T-cell (primary cell): Measurements from ENCODE around the gene VRK2. TPM values are rescaled to one million over a fixed set of nuclear protein-coding genes. Genes with fewer than 3 reads are reported as not detected.

Experiments
- ATAC-seq, 4 experiments: fragments of 200-7000 bp in 3 of 4; fragments of 150-1000 bp in 1 of 4; cut with Tn5 transposase; replicated peaks in 1 of 4; 1 replicate in 3 of 4; 2 replicates in 1 of 4; pipeline ENCODE4 v1.10.0; 2021; ENCODE audit warnings: moderate library complexity in 3 of 4, mild to moderate bottlenecking in 2 of 4, moderate number of reproducible peaks in 1 of 4
- CTCF ChIA-PET, 2 donors: fragments of 300-600 bp; sonication (Branson Sonifier 250); formaldehyde crosslinking; loops; one replicate each; lab custom pipeline; 2022; ENCODE audit warnings: antibody characterized with exemption in 2 of 2; lab: Charles Lee
- POLR2A ChIA-PET, 2 donors: fragments of 300-600 bp; sonication (Branson Sonifier 250); formaldehyde crosslinking; loops; one replicate each; lab custom pipeline; 2022; ENCODE audit warnings: antibody characterized with exemption in 2 of 2; lab: Charles Lee
- DNase-seq, 35 experiments: peaks; one replicate each; pipeline versions ENCODE4 v3.0.0 to v3.0.0-alpha.2; 2013 to 2023
- H3K27ac ChIP-seq: one replicate; pipeline ENCODE4 v1.5.1; 2013; ENCODE audit warnings: low read length
- H3K27me3 ChIP-seq, 2 experiments: replicated peaks in 1 of 2; 1 replicate in 1 of 2; 2 replicates in 1 of 2; pipeline versions ENCODE4 v1.6.1 to v1.7.0; 2013; ENCODE audit warnings: low read length in 1 of 2, mixed read lengths in 1 of 2; ENCODE audit not compliant: control insufficient read depth in 2 of 2, insufficient read depth in 2 of 2; ENCODE audit errors: extremely low read depth in 1 of 2
- H3K36me3 ChIP-seq, 2 donors: 1 replicate in 1 of 2; 2 replicates in 1 of 2; pipeline versions ENCODE4 v1.6.1 to v1.7.0; 2013; ENCODE audit warnings: low read length in 1 of 2; ENCODE audit not compliant: control insufficient read depth in 2 of 2, insufficient read depth in 1 of 2; ENCODE audit errors: extremely low read depth in 1 of 2
- H3K4me1 ChIP-seq, 2 experiments: 1 replicate in 1 of 2; 2 replicates in 1 of 2; pipeline versions ENCODE4 v1.6.1 to v1.7.0; 2013; ENCODE audit warnings: low read length in 2 of 2, mixed read lengths in 1 of 2; ENCODE audit not compliant: insufficient read depth in 2 of 2, control insufficient read depth in 1 of 2; ENCODE audit errors: extremely low read depth in 1 of 2
- H3K4me3 ChIP-seq, 2 donors: 1 replicate in 1 of 2; 2 replicates in 1 of 2; pipeline versions ENCODE4 v1.5.1 to v1.7.0; 2013; ENCODE audit warnings: mild to moderate bottlenecking in 2 of 2, low read length in 1 of 2, moderate library complexity in 1 of 2; ENCODE audit not compliant: control insufficient read depth in 1 of 2; ENCODE audit errors: extremely low read depth in 1 of 2
- H3K9me3 ChIP-seq: 2 replicates; pipeline ENCODE4 v1.7.0; 2013
- H3K27ac Mint-ChIP-seq, 2 donors: one replicate each; pipeline ENCODE4 v1.8.0; 2020 to 2021; ENCODE audit warnings: mild to moderate bottlenecking in 2 of 2, mixed read lengths in 2 of 2
- H3K27me3 Mint-ChIP-seq, 2 donors: one replicate each; pipeline ENCODE4 v1.8.0; 2021 to 2022; ENCODE audit warnings: mixed read lengths in 2 of 2
- H3K36me3 Mint-ChIP-seq: one replicate; pipeline ENCODE4 v1.8.0; 2021; ENCODE audit warnings: mixed read lengths
- H3K4me1 Mint-ChIP-seq, 3 donors: one replicate each; pipeline ENCODE4 v1.8.0; 2020 to 2022; ENCODE audit warnings: mixed read lengths in 3 of 3, mild to moderate bottlenecking in 1 of 3
- H3K4me3 Mint-ChIP-seq, 3 donors: one replicate each; pipeline ENCODE4 v1.8.0; 2020 to 2022; ENCODE audit warnings: mild to moderate bottlenecking in 3 of 3, mixed read lengths in 3 of 3, moderate library complexity in 3 of 3
- H3K9me3 Mint-ChIP-seq, 3 donors: one replicate each; pipeline ENCODE4 v1.8.0; 2020 to 2022; ENCODE audit warnings: mixed read lengths in 3 of 3
- WGBS: methylation state at CpG from one replicate; pipeline ENCODE4 v1.1.5; 2013; ENCODE audit warnings: missing lambda C conversion rate; ENCODE audit not compliant: insufficient coverage; 5-methylcytosine and 5-hydroxymethylcytosine counted together
- total RNA-seq, 35 experiments: library from RNA in 6 of 35; stranded (reverse) in 6 of 35; fragments of 120-200 nt in 1 of 35; gene quantifications; one replicate each; pipeline versions ENCODE4 v1.2.1 to v1.2.4 and lab custom pipeline; 2013 to 2026

VRK2 gene
- total RNA-seq, 5 donors from 2014 or later (not counting 1 experiment from before 2014, with no cell fraction given) = 13.9 to 18.8 (median 15.7) TPM

DNA sequence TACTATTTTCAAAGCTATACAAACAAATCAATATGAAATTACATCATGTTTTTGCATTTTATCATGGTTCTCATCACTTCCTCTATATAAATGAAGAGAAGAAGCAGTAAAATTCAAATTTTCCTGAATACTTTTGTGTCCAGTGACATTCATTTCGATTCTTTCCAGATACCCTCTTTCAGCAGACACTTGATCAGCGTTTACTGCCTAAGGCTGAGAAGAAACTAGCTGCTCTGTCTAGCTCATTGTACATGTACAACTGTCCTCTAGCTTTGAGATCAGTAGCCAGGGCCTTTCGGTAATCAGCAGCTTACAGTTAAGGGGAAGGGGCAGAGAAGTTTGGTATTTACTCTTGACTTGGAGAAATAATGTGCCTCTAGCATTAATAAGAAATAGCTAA lies 4.8 kb downstream of the VRK2 start:
- Mint-ChIP-seq H3K4me1 (peaks cover 23 to 34% (median 32%) of the 10 kb centered on the region in 3 donors), H3K36me3 (peaks cover 27% of the 10 kb centered on the region), H3K9me3 (no peaks in the 10 kb centered on the region), H3K27ac (no peak overlapping the region), H3K27me3 (no peaks in the 10 kb centered on the region), H3K4me3 (no peak overlapping the region)
- no peak overlapping the region for H3K4me3 ChIP-seq
- H3K4me1 ChIP-seq = peaks cover 3 to 5% of the 10 kb centered on the region in 2 experiments
- ChIA-PET CTCF (no interaction called here), POLR2A (no interaction called here)
- H3K36me3 ChIP-seq = no peaks in the 10 kb centered on the region
- no peaks in the 10 kb centered on the region for H3K9me3 ChIP-seq
- DNase-seq (no peak), ATAC-seq (no peak)
- no peak overlapping the region for H3K27ac ChIP-seq
- WGBS = 100% methylated on average over 1 of the region's 3 CpGs
- no peaks in the 10 kb centered on the region for H3K27me3 ChIP-seq

DNA sequence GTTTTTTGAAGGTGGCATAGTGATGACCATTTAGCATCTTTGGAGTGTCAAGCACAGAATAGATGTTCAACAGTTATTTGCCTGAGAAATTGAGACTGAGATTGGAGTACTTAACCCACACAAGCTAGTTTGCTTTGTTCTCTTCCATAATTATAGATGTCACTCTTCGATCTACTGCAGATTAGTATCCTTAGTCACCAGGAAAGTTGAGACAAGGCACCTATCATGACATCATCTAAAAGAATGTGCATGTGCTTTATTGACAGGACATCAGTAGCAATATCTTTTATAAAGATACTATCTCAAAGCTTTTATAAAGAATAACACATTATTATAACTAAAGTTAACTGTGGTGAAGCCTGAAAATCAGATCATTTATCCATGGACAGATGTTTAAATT lies 6.4 kb downstream of the VRK2 start:
- Histone ChIP-seq H3K9me3 (no peaks in the 10 kb centered on the region), H3K27ac (no peak overlapping the region), H3K4me3 (no peak overlapping the region), H3K36me3 (peaks cover 0 to 9% of the 10 kb centered on the region in 2 donors), H3K4me1 (no peaks in the 10 kb centered on the region), H3K27me3 (no peaks in the 10 kb centered on the region)
- POLR2A ChIA-PET = no interaction called here
- ATAC-seq = no peak
- Mint-ChIP-seq H3K4me3 (no peak overlapping the region), H3K36me3 (peaks cover 37% of the 10 kb centered on the region), H3K27ac (no peak overlapping the region), H3K9me3 (no peaks in the 10 kb centered on the region), H3K4me1 (peaks cover 23 to 31% (median 26%) of the 10 kb centered on the region in 3 donors), H3K27me3 (no peaks in the 10 kb centered on the region)
- CTCF ChIA-PET = no interaction called here
- no peak for DNase-seq
- no CpG with 5 or more reads among the region's 1 CpG for WGBS

- POLR2A ChIA-PET = no interaction called here
- H3K27ac ChIP-seq = no peak overlapping the region
- Mint-ChIP-seq H3K27ac (no peak overlapping the region), H3K4me3 (no peak overlapping the region), H3K4me1 (peaks cover 10 to 20% (median 13%) of the 10 kb centered on the region in 3 donors), H3K9me3 (no peaks in the 10 kb centered on the region), H3K27me3 (no peaks in the 10 kb centered on the region), H3K36me3 (peaks cover 44% of the 10 kb centered on the region)
- H3K4me3 ChIP-seq = no peak overlapping the region
- no peaks in the 10 kb centered on the region for H3K9me3 ChIP-seq
- H3K4me1 ChIP-seq = no peaks in the 10 kb centered on the region
- no peak for ATAC-seq
- DNase-seq = no peak
- H3K36me3 ChIP-seq = peaks cover 0 to 12% of the 10 kb centered on the region in 2 donors
- CTCF ChIA-PET = interaction anchor here in 1 of 2 donors (0.6 kb wide), 2 partner anchors 107 to 133 kb away, joined by 3 to 4 read pairs; no protein-coding TSS in a partner anchor
- H3K27me3 ChIP-seq = no peaks in the 10 kb centered on the region
Observed at GRCh38 chr2:58054264-58054663, 7.7 kb downstream of the VRK2 start.

- ChIA-PET POLR2A (no interaction called here), CTCF (no interaction called here)
- no peak overlapping the region for H3K27ac ChIP-seq
- no CpG with 5 or more reads among the region's 2 CpGs for WGBS
- Mint-ChIP-seq H3K36me3 (peaks cover 47% of the 10 kb centered on the region), H3K27me3 (no peaks in the 10 kb centered on the region), H3K4me1 (peaks cover 9 to 21% (median 11%) of the 10 kb centered on the region in 3 donors), H3K9me3 (no peaks in the 10 kb centered on the region), H3K27ac (peak overlapping the region in 1 of 2 donors; percentile 9), H3K4me3 (no peak overlapping the region)
- DNase-seq (no peak), ATAC-seq (no peak)
- H3K9me3 ChIP-seq = no peaks in the 10 kb centered on the region
- H3K36me3 ChIP-seq = peaks cover 0 to 12% of the 10 kb centered on the region in 2 donors
- no peaks in the 10 kb centered on the region for H3K4me1 ChIP-seq
- no peaks in the 10 kb centered on the region for H3K27me3 ChIP-seq
- H3K4me3 ChIP-seq = no peak overlapping the region
Observed at GRCh38 chr2:58055033-58055786, 8.6 kb downstream of the VRK2 start.

- no peak overlapping the region for H3K4me3 Mint-ChIP-seq
- H3K4me3 ChIP-seq = no peak overlapping the region
- ChIA-PET POLR2A (no interaction called here), CTCF (no interaction called here)
- no peaks in the 10 kb centered on the region for H3K27me3 ChIP-seq
- no peaks in the 10 kb centered on the region for H3K4me1 ChIP-seq
- no peak overlapping the region for H3K27ac Mint-ChIP-seq
- peaks cover 47% of the 10 kb centered on the region for H3K36me3 Mint-ChIP-seq
- no peaks in the 10 kb centered on the region for H3K9me3 Mint-ChIP-seq
- ATAC-seq (no peak), DNase-seq (no peak)
- no peak overlapping the region for H3K27ac ChIP-seq
- no peaks in the 10 kb centered on the region for H3K27me3 Mint-ChIP-seq
- peaks cover 0 to 12% of the 10 kb centered on the region in 2 donors for H3K36me3 ChIP-seq
- H3K9me3 ChIP-seq = no peaks in the 10 kb centered on the region
- 94% methylated on average over 5 of the region's 9 CpGs for WGBS
- H3K4me1 Mint-ChIP-seq = peaks cover 9 to 21% (median 14%) of the 10 kb centered on the region in 3 donors
Observed at GRCh38 chr2:58056192-58056916, 9.7 kb downstream of the VRK2 start.

- Histone ChIP-seq H3K9me3 (no peaks in the 10 kb centered on the region), H3K27me3 (no peaks in the 10 kb centered on the region), H3K36me3 (peaks cover 0 to 12% of the 10 kb centered on the region in 2 donors), H3K4me1 (no peaks in the 10 kb centered on the region), H3K27ac (no peak overlapping the region), H3K4me3 (no peak overlapping the region)
- CTCF ChIA-PET = no interaction called here
- Mint-ChIP-seq H3K27ac (no peak overlapping the region), H3K4me3 (no peak overlapping the region), H3K9me3 (no peaks in the 10 kb centered on the region), H3K27me3 (no peaks in the 10 kb centered on the region), H3K36me3 (peaks cover 46% of the 10 kb centered on the region), H3K4me1 (peaks cover 17 to 27% (median 17%) of the 10 kb centered on the region in 3 donors)
- ATAC-seq = no peak
- WGBS = 94% methylated on average over 4 of the region's 6 CpGs
- POLR2A ChIA-PET = interaction anchor here in 1 of 2 donors (0.5 kb wide), 1 partner anchor 93 kb away, joined by 3 read pairs; no protein-coding TSS in a partner anchor
- no peak for DNase-seq
Observed at GRCh38 chr2:58057707-58058530, 11.3 kb downstream of the VRK2 start.
